ENCODE data around the gene UQCRC1.

DNA sequence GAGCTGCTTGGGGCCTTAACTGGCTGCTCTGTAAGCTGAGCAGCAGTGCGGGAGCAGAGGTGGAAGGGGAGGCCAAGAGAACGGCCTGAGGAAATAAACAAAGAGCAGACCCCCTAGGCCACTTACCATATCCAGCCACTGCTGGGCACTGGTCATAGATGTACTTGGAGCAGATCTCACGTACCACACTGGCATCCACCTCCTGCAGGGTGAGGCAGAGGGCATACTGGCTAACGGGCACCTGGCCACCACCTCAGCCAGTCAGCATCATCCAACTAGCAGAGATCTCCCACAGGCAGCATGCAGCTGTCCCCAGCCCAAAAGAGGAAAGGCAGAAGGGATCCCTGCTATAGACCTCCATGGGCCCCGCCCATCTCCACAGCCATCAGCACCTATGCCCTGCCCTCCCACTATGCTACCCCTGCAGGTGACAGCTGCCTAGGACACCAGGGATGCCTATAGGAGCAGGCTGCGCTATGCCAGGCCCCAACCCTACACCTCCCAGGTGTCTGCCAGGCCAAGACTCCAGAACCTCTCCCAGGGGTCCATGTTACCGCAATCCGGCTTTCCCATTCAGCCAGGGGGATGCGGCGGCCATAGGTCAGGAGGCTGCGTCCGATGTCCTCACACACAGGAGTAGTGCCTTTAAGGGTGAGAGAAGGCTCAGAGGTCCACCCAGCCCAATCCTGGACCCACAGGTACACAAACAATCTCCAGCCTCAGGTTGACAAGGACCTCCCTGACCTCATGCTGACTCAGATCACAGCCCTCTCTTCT lies 9.7 kb downstream of the UQCRC1 start:
- TF ChIP-seq KLF16 (tag by site-specific recombination; IDR thresholded peaks at IDR 0.05) (no peak), SP3 (tag by site-specific recombination; IDR thresholded peaks at IDR 0.05) (no peak), ZNF138 (tag by site-specific recombination; IDR thresholded peaks at IDR 0.05; ENCODE audit: borderline replicate concordance) (no peak), ZNF221 (tag by site-specific recombination; IDR thresholded peaks at IDR 0.05; ENCODE audit: borderline replicate concordance) (no peak), ZNF660 (tag by site-specific recombination; IDR thresholded peaks at IDR 0.05) (no peak), MYNN (tag by site-specific recombination; IDR thresholded peaks at IDR 0.05; ENCODE audit: borderline replicate concordance) (no peak), ZNF792 (tag by site-specific recombination; IDR thresholded peaks at IDR 0.05) (no peak), ZBTB7A (tag by site-specific recombination; IDR thresholded peaks at IDR 0.05; ENCODE audit: low read depth) (no peak), WT1 (tag by site-specific recombination; IDR thresholded peaks at IDR 0.05) (no peak), REPIN1 (tag by site-specific recombination; IDR thresholded peaks at IDR 0.05; ENCODE audit: low read depth) (no peak)
- TF ChIP-seq, protein P1, sequence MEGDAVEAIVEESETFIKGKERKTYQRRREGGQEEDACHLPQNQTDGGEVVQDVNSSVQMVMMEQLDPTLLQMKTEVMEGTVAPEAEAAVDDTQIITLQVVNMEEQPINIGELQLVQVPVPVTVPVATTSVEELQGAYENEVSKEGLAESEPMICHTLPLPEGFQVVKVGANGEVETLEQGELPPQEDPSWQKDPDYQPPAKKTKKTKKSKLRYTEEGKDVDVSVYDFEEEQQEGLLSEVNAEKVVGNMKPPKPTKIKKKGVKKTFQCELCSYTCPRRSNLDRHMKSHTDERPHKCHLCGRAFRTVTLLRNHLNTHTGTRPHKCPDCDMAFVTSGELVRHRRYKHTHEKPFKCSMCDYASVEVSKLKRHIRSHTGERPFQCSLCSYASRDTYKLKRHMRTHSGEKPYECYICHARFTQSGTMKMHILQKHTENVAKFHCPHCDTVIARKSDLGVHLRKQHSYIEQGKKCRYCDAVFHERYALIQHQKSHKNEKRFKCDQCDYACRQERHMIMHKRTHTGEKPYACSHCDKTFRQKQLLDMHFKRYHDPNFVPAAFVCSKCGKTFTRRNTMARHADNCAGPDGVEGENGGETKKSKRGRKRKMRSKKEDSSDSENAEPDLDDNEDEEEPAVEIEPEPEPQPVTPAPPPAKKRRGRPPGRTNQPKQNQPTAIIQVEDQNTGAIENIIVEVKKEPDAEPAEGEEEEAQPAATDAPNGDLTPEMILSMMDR (tag by site-specific recombination; IDR thresholded peaks at IDR 0.05), result no peak
- TF ChIP-seq, protein P2, sequence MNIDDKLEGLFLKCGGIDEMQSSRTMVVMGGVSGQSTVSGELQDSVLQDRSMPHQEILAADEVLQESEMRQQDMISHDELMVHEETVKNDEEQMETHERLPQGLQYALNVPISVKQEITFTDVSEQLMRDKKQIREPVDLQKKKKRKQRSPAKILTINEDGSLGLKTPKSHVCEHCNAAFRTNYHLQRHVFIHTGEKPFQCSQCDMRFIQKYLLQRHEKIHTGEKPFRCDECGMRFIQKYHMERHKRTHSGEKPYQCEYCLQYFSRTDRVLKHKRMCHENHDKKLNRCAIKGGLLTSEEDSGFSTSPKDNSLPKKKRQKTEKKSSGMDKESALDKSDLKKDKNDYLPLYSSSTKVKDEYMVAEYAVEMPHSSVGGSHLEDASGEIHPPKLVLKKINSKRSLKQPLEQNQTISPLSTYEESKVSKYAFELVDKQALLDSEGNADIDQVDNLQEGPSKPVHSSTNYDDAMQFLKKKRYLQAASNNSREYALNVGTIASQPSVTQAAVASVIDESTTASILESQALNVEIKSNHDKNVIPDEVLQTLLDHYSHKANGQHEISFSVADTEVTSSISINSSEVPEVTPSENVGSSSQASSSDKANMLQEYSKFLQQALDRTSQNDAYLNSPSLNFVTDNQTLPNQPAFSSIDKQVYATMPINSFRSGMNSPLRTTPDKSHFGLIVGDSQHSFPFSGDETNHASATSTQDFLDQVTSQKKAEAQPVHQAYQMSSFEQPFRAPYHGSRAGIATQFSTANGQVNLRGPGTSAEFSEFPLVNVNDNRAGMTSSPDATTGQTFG (tag by site-specific recombination; IDR thresholded peaks at IDR 0.05; ENCODE audit: borderline replicate concordance), result no peak
